Prostate gland (tissue), 2 donors: ENCODE measurements around the gene ATG4B.

Experiments used
- POLR2AphosphoS5 ChIP-seq: sonication (generic); formaldehyde crosslinking; IDR thresholded peaks from one replicate; pipeline ENCODE4 v1.6.1; 2017; ENCODE audit warnings: antibody characterized with exemption
- TF ChIP-seq, protein P1 (sequence below), 4 experiments: fragments of 200-600 bp in 2 of 4; fragments of 450-650 bp in 2 of 4; sonication (generic) in 2 of 4; IDR thresholded peaks; 1 replicate in 3 of 4; 2 replicates in 1 of 4; pipeline ENCODE4 v1.5.1; 2016 to 2019; ENCODE audit warnings: antibody characterized with exemption in 4 of 4, mild to moderate bottlenecking in 2 of 4, moderate library complexity in 2 of 4

DNA sequence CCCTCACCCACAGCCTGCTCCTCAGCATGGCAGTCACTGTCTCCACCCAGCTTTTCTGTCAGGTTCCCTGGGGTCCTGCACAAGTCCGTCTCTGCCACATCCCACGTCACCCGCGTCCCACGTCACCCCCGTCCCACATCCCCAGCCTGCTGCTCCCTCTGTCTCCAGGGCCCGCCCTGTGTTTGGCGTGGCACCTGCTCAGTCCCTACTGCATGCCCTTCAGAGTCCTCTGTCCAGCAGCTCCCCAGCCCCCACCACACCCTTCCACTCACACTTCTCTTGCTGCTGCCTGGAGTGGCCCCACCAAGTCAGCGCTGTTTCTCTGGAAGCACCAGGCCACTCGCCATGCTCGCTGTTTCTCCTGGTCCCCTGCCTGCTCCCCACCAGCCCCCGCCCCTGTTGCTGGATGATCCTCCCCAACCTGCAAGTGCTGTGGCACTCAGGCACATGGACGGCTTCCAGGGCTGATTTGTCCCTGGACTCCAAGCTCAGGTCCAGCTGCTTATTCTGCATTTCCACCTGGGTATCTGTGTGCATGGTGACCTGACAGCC lies 18.8 kb downstream of the ATG4B start:
- TF ChIP-seq, protein P1, sequence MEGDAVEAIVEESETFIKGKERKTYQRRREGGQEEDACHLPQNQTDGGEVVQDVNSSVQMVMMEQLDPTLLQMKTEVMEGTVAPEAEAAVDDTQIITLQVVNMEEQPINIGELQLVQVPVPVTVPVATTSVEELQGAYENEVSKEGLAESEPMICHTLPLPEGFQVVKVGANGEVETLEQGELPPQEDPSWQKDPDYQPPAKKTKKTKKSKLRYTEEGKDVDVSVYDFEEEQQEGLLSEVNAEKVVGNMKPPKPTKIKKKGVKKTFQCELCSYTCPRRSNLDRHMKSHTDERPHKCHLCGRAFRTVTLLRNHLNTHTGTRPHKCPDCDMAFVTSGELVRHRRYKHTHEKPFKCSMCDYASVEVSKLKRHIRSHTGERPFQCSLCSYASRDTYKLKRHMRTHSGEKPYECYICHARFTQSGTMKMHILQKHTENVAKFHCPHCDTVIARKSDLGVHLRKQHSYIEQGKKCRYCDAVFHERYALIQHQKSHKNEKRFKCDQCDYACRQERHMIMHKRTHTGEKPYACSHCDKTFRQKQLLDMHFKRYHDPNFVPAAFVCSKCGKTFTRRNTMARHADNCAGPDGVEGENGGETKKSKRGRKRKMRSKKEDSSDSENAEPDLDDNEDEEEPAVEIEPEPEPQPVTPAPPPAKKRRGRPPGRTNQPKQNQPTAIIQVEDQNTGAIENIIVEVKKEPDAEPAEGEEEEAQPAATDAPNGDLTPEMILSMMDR (IDR thresholded peaks at IDR 0.05) = no peak
- no peak for TF ChIP-seq POLR2AphosphoS5
